PC-3 (cell line): ENCODE results near the gene SNHG17. TPM values are rescaled to one million over a fixed set of nuclear protein-coding genes. Genes with fewer than 3 reads are reported as not detected.
"Not testable (repeated sequence)": the region's sequence is repeated elsewhere in the genome, so short reads cannot be mapped to it uniquely, and the experiment has no call there.

ENCODE experiments used
- ATAC-seq: fragments of 200-7000 bp; cut with Tn5 transposase; 2 replicates; pipeline ENCODE4 v1.9.1; 2020; ENCODE audit warnings: mild to moderate bottlenecking, moderate library complexity
- BruUV-seq: library from RNA; stranded (reverse); fragments of 400-500 nt; replicated peaks from 2 replicates; lab custom pipeline; 2021; lab: Mats Ljungman, UMichigan
- CTCF ChIA-PET: fragments of 300-600 bp; sonication (Branson Sonifier 250); formaldehyde crosslinking; loops from one replicate; lab custom pipeline; 2022; ENCODE audit warnings: antibody characterized with exemption; lab: Charles Lee
- POLR2A ChIA-PET: fragments of 300-600 bp; sonication (Branson Sonifier 250); formaldehyde crosslinking; loops from one replicate; lab custom pipeline; 2022; ENCODE audit warnings: antibody characterized with exemption; ENCODE audit not compliant: unreplicated experiment; lab: Charles Lee
- DNase-seq: peaks from one replicate; pipeline ENCODE4 v3.0.0-alpha.2; 2015
- H2AFZ ChIP-seq: fragments of 300-600 bp; sonication (generic); 2 replicates; pipeline ENCODE4 v1.6.0; 2016; ENCODE audit warnings: antibody characterized with exemption, low read length
- H3F3A ChIP-seq: fragments of 300-600 bp; sonication (generic); one replicate; pipeline ENCODE4 v1.6.0; 2017; ENCODE audit warnings: antibody characterized with exemption, low read length, control low read depth, mild to moderate bottlenecking; ENCODE audit not compliant: unreplicated experiment
- H3K27ac ChIP-seq: fragments of 300-600 bp; sonication (generic); 2 replicates; pipeline ENCODE4 v1.5.1; 2016; ENCODE audit warnings: mild to moderate bottlenecking, low read length
- H3K27me3 ChIP-seq: fragments of 300-600 bp; sonication (generic); 2 replicates; pipeline ENCODE4 v1.6.1; 2016; ENCODE audit warnings: low read length, mixed read lengths
- H3K36me3 ChIP-seq: fragments of 300-600 bp; sonication (generic); 2 replicates; pipeline ENCODE4 v1.6.1; 2016; ENCODE audit warnings: low read depth, mixed run types, low read length, mixed read lengths
- H3K4me1 ChIP-seq: fragments of 300-600 bp; sonication (generic); 2 replicates; pipeline ENCODE4 v1.5.1; 2016; ENCODE audit warnings: low read length; ENCODE audit not compliant: insufficient read depth
- H3K4me2 ChIP-seq: fragments of 300-600 bp; sonication (generic); 2 replicates; pipeline ENCODE4 v1.6.0; 2016; ENCODE audit warnings: low read length
- H3K4me3 ChIP-seq: fragments of 300-600 bp; sonication (generic); 2 replicates; pipeline ENCODE4 v1.5.1; 2016; ENCODE audit warnings: mild to moderate bottlenecking, low read length, mixed read lengths
- H3K79me2 ChIP-seq: fragments of 300-600 bp; sonication (generic); 2 replicates; pipeline ENCODE4 v1.6.1; 2017; ENCODE audit warnings: low read length, mixed read lengths
- H3K9ac ChIP-seq: fragments of 300-600 bp; sonication (generic); 2 replicates; pipeline ENCODE4 v1.6.0; 2016; ENCODE audit warnings: mild to moderate bottlenecking, low read length
- H3K9me2 ChIP-seq: fragments of 300-600 bp; sonication (generic); replicated peaks from 2 replicates; pipeline ENCODE4 v1.6.1; 2016; ENCODE audit warnings: mixed run types, low read length, mixed read lengths
- H3K9me3 ChIP-seq: fragments of 300-600 bp; sonication (generic); 2 replicates; pipeline ENCODE4 v1.6.1; 2016; ENCODE audit warnings: low read length, mixed read lengths
- H4K20me1 ChIP-seq: fragments of 300-600 bp; sonication (generic); 2 replicates; pipeline ENCODE4 v1.6.1; 2016; ENCODE audit warnings: low read length, mixed read lengths
- CTCF ChIP-seq: fragments of 300-600 bp; sonication (generic); conservative IDR thresholded peaks from 2 replicates; pipeline ENCODE4 v1.5.1; 2017; ENCODE audit warnings: antibody characterized with exemption, low read depth, mild to moderate bottlenecking, low read length
- EZH2 ChIP-seq: fragments of 300-600 bp; sonication (generic); IDR thresholded peaks from one replicate; pipeline ENCODE4 v1.6.1; 2017; ENCODE audit warnings: antibody characterized with exemption, mild to moderate bottlenecking, low read length; ENCODE audit not compliant: unreplicated experiment
- EZH2phosphoT487 ChIP-seq: fragments of 300-600 bp; sonication (generic); IDR thresholded peaks from 2 replicates; pipeline ENCODE4 v1.6.1; 2018; ENCODE audit warnings: mild to moderate bottlenecking, antibody characterized with exemption, low read length, borderline replicate concordance
- intact Hi-C: fragments of 100-400 bp; cut with micrococcal nuclease; formaldehyde crosslinking; loops from 2 replicates; pipeline ENCODE4 v1.9.0; 2023
- total RNA-seq: library from RNA; depleted of rRNA; stranded (reverse); fragments of >200 nt; gene quantifications from 2 replicates; pipeline ENCODE4 v1.2.3, GENCODE V29; 2014

Gene SNHG17
- total RNA-seq, 1 experiment from 2014 or later = 52.0 TPM

DNA sequence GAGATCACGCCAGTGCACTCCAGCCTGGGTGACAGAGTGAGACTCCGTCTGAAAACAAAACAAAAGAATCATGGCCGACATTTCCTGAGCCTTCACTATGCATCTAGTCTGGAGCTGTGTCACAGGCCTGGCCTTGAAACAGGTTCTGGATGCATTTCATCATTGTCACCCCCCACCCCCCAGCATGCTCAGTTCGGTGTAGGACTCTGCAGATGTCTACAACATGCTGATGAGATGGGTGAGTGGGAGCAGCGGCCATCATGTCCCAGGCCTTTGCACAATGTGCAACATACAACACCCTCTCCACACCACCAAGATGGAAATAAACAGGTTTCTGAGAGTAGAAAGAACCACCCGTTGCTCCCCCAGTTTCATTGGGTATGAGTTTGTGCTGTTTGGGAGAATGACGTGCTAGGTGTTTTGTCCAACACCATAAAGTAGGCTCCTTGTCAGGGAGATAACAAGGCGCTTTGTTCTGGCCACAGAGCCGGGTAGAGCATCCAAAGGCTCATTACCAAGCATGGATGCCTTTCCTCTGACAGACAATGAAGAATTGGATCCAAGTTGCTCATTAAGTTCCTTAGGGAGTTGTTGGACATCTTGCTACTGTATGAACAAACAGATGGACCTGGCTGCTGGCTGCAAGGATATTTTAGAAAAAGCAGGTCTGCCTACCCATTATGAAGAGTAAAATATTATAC, 22.1 kb downstream of the SNHG17 start:
- TF ChIP-seq CTCF (no peak), EZH2phosphoT487 (no peak), EZH2 (no peak)
- POLR2A ChIA-PET = no interaction called here
- Histone ChIP-seq H3K27ac (no peak overlapping the region), H3K79me2 (no peaks in the 10 kb centered on the region), H3K4me1 (no peaks in the 10 kb centered on the region), H3K9me3 (no peaks in the 10 kb centered on the region), H3K27me3 (no peaks in the 10 kb centered on the region), H3K4me2 (no peak overlapping the region), H4K20me1 (no peaks in the 10 kb centered on the region), H3K36me3 (peaks cover 12% of the 10 kb centered on the region; the same call in 1 of the 2 replicates), H2AFZ (no peak overlapping the region), H3F3A (no peaks in the 10 kb centered on the region), H3K9ac (no peak overlapping the region), H3K4me3 (no peak overlapping the region), H3K9me2 (no peaks in the 10 kb centered on the region)
- DNase-seq (no peak), ATAC-seq (no peak)
- CTCF ChIA-PET = no interaction called here
- intact Hi-C loops = no loop called here
- no TSS peak for BruUV-seq

- ATAC-seq = not testable (repeated sequence)
Measured at GRCh38 chr20:38407822-38408221, 27.3 kb downstream of the SNHG17 start.

GRCh38 chr20:38407321-38407720, 27.8 kb downstream of the SNHG17 start:
- H3K27ac ChIP-seq = no peak overlapping the region
- CTCF ChIA-PET = no interaction called here
- intact Hi-C loops = no loop called here

More at GRCh38 chr20:38407822-38408221, 27.3 kb downstream of the SNHG17 start:
- H3K79me2 ChIP-seq, BruUV-seq, H4K20me1 ChIP-seq, H2AFZ ChIP-seq, H3K27me3 ChIP-seq, H3K27ac ChIP-seq, H3K4me2 ChIP-seq, H3F3A ChIP-seq, H3K9ac ChIP-seq, H3K9me3 ChIP-seq, H3K9me2 ChIP-seq, DNase-seq, H3K36me3 ChIP-seq, POLR2A ChIA-PET, H3K4me1 ChIP-seq, H3K4me3 ChIP-seq: not testable (repeated sequence)
- intact Hi-C loops = loop anchor here (1.0 kb wide), 2 partner anchors 69 to 179 kb away; no protein-coding TSS in a partner anchor
- CTCF ChIA-PET = interaction anchor here (0.5 to 1.1 kb wide), 8 partner anchors 8 to 227 kb away, joined by 3 to 9 read pairs (median 4); partner anchors contain the start of genes RALGAPB and SNHG17

More at GRCh38 chr20:38407321-38407720, 27.8 kb downstream of the SNHG17 start:
- Histone ChIP-seq H4K20me1 (no peaks in the 10 kb centered on the region), H3K9me2 (no peaks in the 10 kb centered on the region), H3K9me3 (no peaks in the 10 kb centered on the region), H3K4me1 (no peaks in the 10 kb centered on the region), H3F3A (no peaks in the 10 kb centered on the region), H3K4me2 (no peak overlapping the region), H3K36me3 (0 out of 2 replicates have a peak, but pooled peaks cover 2% of the 10 kb centered on the region), H2AFZ (no peak overlapping the region), H3K4me3 (no peak overlapping the region), H3K27me3 (no peaks in the 10 kb centered on the region), H3K9ac (no peak overlapping the region), H3K79me2 (no peaks in the 10 kb centered on the region)
- no peak for TF ChIP-seq EZH2
- TF ChIP-seq CTCF = no peak
- no peak for TF ChIP-seq EZH2phosphoT487
- BruUV-seq = no TSS peak
- ATAC-seq (no peak), DNase-seq (no peak)
- POLR2A ChIA-PET = no interaction called here
